Activated CD4-positive, alpha-beta memory T cell treated with anti-CD3 and anti-CD28 coated beads for 36 hours (primary cell): ENCODE measurements around the gene RERE. TPM values are rescaled to one million over a fixed set of nuclear protein-coding genes. Genes with fewer than 3 reads are reported as not detected.
A peak's percentile ranks its signal among the peaks of the same experiment; 100 is the strongest.
"Not testable (repeated sequence)": the region's sequence is repeated elsewhere in the genome, so short reads cannot be mapped to it uniquely, and the experiment has no call there.

Experiments
- CTCF ChIA-PET: fragments of 350-600 bp; sonication (Branson Sonifier 250); formaldehyde crosslinking; loops from one replicate; lab custom pipeline; 2021; ENCODE audit warnings: antibody characterized with exemption, inconsistent platforms; lab: Charles Lee
- POLR2A ChIA-PET: fragments of 350-600 bp; sonication (Branson Sonifier 250); formaldehyde crosslinking; loops from one replicate; lab custom pipeline; 2021; ENCODE audit warnings: antibody characterized with exemption; lab: Charles Lee
- DNase-seq: peaks from one replicate; pipeline ENCODE4 v3.0.0-alpha.2; 2020
- H3K27ac Mint-ChIP-seq: one replicate; pipeline ENCODE4 v1.8.0; 2021; ENCODE audit warnings: mixed read lengths
- H3K27me3 Mint-ChIP-seq: one replicate; pipeline ENCODE4 v1.8.0; 2021; ENCODE audit warnings: mixed read lengths
- H3K36me3 Mint-ChIP-seq: one replicate; pipeline ENCODE4 v1.8.0; 2021; ENCODE audit warnings: mixed read lengths
- H3K4me1 Mint-ChIP-seq: one replicate; pipeline ENCODE4 v1.8.0; 2021; ENCODE audit warnings: low read depth, mixed read lengths
- H3K4me3 Mint-ChIP-seq: one replicate; pipeline ENCODE4 v1.8.0; 2021; ENCODE audit warnings: mild to moderate bottlenecking, mixed read lengths
- H3K9me3 Mint-ChIP-seq: one replicate; pipeline ENCODE4 v1.8.0; 2021; ENCODE audit warnings: mixed read lengths
- intact Hi-C: fragments of 100-400 bp; cut with micrococcal nuclease; formaldehyde crosslinking; loops from one replicate; pipeline ENCODE4 v1.15.1; 2023
- total RNA-seq, 2 experiments: library from RNA; stranded (reverse); gene quantifications; one replicate each; pipeline ENCODE4 v1.2.3, GENCODE V29; 2021

The RERE gene
- total RNA-seq, 2 experiments from 2014 or later: 45.0 to 50.5 TPM

DNA sequence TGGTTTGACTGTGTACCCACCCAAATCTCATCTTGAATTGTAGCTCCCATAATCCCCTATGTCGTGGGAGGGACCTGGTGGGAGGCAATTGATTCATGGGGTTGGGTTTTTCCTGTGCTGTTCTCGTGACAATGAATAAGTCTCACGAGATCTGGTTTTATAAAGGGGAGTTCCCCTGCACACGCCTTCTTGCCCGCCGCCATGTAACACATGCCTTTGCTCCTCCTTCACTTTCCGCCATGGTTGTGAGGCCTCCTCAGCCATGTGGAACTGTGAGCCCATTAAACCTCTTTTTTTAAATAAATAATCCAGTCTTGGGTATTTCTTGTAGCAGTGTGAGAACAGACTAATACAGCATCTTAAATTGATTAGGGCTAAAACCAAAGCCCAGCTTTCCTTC lies 22.6 kb upstream of the RERE start:
- H3K4me1 Mint-ChIP-seq: no peaks in the 10 kb centered on the region

GRCh38 chr1:8835941-8836643 lies 18.7 kb upstream of the RERE start:
- Mint-ChIP-seq H3K4me1 (no peaks in the 10 kb centered on the region), H3K9me3 (peaks cover 8% of the 10 kb centered on the region), H3K4me3 (no peak overlapping the region), H3K36me3 (no peaks in the 10 kb centered on the region), H3K27ac (no peak overlapping the region), H3K27me3 (no peaks in the 10 kb centered on the region)
- intact Hi-C loops: no loop called here
- DNase-seq: no peak
- CTCF ChIA-PET: interaction anchor here (1.9 kb wide), 1 partner anchor 13 kb away, joined by 11 read pairs; no protein-coding TSS in a partner anchor
- POLR2A ChIA-PET: no interaction called here

More for the DNA sequence above, 22.6 kb upstream of the RERE start:
- Mint-ChIP-seq H3K4me3 (no peak overlapping the region), H3K9me3 (peaks cover 8% of the 10 kb centered on the region), H3K27me3 (no peaks in the 10 kb centered on the region), H3K27ac (no peak overlapping the region), H3K36me3 (no peaks in the 10 kb centered on the region)
- CTCF ChIA-PET: interaction anchor here (4.4 kb wide), 1 partner anchor 9 kb away, joined by 49 read pairs; no protein-coding TSS in a partner anchor
- intact Hi-C loops: no loop called here
- POLR2A ChIA-PET: interaction anchor here (1.0 kb wide), 1 partner anchor 296 kb away, joined by 3 read pairs; no protein-coding TSS in a partner anchor
- DNase-seq: no peak

DNA sequence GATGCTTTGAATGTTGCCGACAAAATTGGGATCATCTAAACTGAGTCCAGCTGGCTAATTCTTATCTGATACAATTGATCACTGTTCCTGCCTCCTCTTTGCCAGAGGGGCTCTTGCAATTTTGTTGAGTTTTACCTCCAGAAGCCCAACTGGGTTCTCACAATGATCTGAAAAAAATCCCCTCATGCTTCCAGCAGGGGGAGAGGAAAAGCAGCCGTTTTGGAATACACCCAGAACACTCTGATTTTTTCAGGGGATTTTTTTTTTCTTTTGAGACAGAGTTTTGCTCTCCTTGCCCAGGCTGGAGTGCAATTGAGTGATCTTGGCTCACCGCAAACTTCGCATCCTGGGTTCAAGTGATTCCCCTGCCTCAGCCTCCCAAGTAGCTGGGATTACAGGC lies 13.9 kb upstream of the RERE start:
- Mint-ChIP-seq H3K27ac (no peak overlapping the region), H3K4me1 (peaks cover 7% of the 10 kb centered on the region), H3K4me3 (no peak overlapping the region), H3K36me3 (no peaks in the 10 kb centered on the region), H3K27me3 (no peaks in the 10 kb centered on the region), H3K9me3 (no peaks in the 10 kb centered on the region)
- no peak for DNase-seq
- POLR2A ChIA-PET: no interaction called here
- CTCF ChIA-PET: interaction anchor here (1.1 kb wide), 1 partner anchor 17 kb away, joined by 3 read pairs; no protein-coding TSS in a partner anchor
- intact Hi-C loops: no loop called here

- intact Hi-C loops, H3K36me3 Mint-ChIP-seq, H3K4me1 Mint-ChIP-seq, H3K4me3 Mint-ChIP-seq, H3K9me3 Mint-ChIP-seq, H3K27me3 Mint-ChIP-seq, DNase-seq, POLR2A ChIA-PET, H3K27ac Mint-ChIP-seq: not testable (repeated sequence)
- CTCF ChIA-PET: interaction anchor here (1.3 kb wide), 1 partner anchor 18 kb away, joined by 5 read pairs; no protein-coding TSS in a partner anchor
Measured at GRCh38 chr1:8830732-8831131, 13.3 kb upstream of the RERE start.

- H3K4me3 Mint-ChIP-seq: no peak overlapping the region
- no peaks in the 10 kb centered on the region for H3K27me3 Mint-ChIP-seq
- intact Hi-C loops: no loop called here
- H3K36me3 Mint-ChIP-seq: no peaks in the 10 kb centered on the region
- DNase-seq: no peak
- no peak overlapping the region for H3K27ac Mint-ChIP-seq
- POLR2A ChIA-PET: no interaction called here
- H3K9me3 Mint-ChIP-seq: no peaks in the 10 kb centered on the region
- peaks cover 7% of the 10 kb centered on the region for H3K4me1 Mint-ChIP-seq
- CTCF ChIA-PET: no interaction called here
Measured at GRCh38 chr1:8825985-8826481, 8.6 kb upstream of the RERE start.

DNA sequence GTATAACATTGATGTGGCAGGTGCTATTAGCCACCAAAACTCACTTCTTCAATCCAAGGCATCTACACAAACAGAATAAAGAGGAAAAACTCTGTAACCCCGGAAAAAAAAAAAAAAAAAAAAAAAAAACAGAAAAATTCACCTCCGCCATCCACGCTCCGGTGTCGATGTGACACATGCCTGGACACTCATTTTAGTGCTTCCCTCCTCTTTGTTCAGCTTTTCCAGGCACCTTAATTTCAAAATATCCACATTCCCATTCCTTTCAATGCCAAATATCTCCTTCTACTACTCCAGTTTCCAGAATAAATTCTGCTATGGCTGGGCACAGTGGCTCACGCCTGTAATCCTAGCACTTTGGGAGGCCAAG lies 5.8 kb upstream of the RERE start:
- intact Hi-C loops: no loop called here
- no peak overlapping the region for H3K27ac Mint-ChIP-seq
- CTCF ChIA-PET: no interaction called here
- no peak for DNase-seq
- POLR2A ChIA-PET: no interaction called here
- H3K36me3 Mint-ChIP-seq: no peaks in the 10 kb centered on the region
- H3K9me3 Mint-ChIP-seq: no peaks in the 10 kb centered on the region
- H3K4me1 Mint-ChIP-seq: peaks cover 3% of the 10 kb centered on the region
- no peak overlapping the region for H3K4me3 Mint-ChIP-seq
- H3K27me3 Mint-ChIP-seq: peaks cover 4% of the 10 kb centered on the region

DNA sequence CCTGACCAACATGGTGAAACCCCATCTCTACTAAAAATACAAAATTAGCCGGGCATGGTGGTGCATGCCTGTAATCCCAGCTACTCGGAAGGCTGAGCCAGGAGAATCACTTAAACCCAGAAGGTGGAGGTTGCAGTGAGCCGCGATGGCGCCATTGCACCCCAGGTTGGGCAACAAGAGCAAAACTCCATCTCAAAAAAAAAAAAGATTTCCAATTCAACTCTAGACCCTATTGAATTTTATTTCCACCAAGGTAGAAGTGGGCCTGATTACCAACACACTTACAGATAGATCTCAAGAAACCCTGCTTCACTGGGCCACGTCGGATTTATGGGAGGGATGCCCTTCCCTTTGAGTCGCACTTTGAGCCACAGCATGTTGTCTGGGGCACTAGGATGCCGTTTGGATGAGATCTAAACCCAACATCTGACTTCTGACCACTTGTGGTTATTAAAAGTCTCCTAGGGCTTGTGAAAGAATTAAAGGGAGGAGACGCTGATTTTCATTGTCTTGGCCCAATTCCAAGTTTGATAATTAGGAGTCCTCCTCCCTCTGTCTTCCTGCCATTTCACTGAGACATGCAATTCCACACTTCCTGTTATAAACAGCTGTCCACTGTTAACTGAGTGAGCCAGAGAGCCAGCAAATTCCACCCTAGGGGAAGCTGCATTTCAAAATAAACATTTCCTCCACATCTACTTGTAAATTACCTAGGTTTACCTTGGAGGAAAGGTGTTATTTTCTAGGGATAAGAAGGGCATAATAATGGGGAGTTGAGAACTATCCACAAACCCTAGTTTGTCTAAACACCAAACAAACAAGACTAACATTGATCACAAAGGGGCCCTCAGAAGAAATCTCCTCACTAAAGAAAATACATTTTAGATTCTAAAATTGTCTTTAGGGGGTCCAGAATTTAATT lies 5.2 kb upstream of the RERE start:
- H3K4me3 Mint-ChIP-seq: no peak overlapping the region
- POLR2A ChIA-PET: no interaction called here
- intact Hi-C loops: no loop called here

DNA sequence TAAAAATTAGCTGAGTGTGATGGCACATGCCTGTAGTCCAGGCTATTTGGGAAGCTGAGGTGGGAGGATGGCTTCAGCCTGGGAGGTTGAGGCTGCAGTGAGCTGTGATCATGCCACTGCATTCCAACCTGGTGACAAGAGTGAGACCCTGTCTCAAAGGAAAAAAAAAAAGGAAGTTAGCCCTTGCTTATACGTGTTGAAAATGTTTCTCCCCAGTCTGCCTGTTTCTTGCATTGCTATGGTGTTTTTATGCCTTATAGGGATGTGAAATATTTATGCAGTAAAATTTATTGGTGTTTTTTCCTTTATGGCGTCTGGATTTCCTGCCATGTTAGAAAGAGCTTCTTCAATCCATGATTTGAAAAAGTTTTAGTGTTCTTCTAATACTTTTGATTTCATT lies 3.6 kb upstream of the RERE start:
- CTCF ChIA-PET: interaction anchor here (0.6 to 3.7 kb wide), 4 partner anchors 28 to 374 kb away, joined by 3 to 31 read pairs (median 4); no protein-coding TSS in a partner anchor
- Mint-ChIP-seq H3K27ac (no peak overlapping the region), H3K27me3 (peaks cover 4% of the 10 kb centered on the region), H3K4me3 (no peak overlapping the region), H3K4me1 (peaks cover 14% of the 10 kb centered on the region), H3K9me3 (no peaks in the 10 kb centered on the region), H3K36me3 (no peaks in the 10 kb centered on the region)
- intact Hi-C loops: no loop called here
- POLR2A ChIA-PET: no interaction called here
- no peak for DNase-seq

More for the DNA sequence above, 5.2 kb upstream of the RERE start:
- CTCF ChIA-PET: interaction anchor here (3.7 kb wide), 1 partner anchor 26 kb away, joined by 31 read pairs; no protein-coding TSS in a partner anchor
- no peak overlapping the region for H3K27ac Mint-ChIP-seq
- H3K4me1 Mint-ChIP-seq: peaks cover 6% of the 10 kb centered on the region
- no peaks in the 10 kb centered on the region for H3K36me3 Mint-ChIP-seq
- no peak for DNase-seq
- no peaks in the 10 kb centered on the region for H3K9me3 Mint-ChIP-seq
- H3K27me3 Mint-ChIP-seq: peaks cover 4% of the 10 kb centered on the region

DNA sequence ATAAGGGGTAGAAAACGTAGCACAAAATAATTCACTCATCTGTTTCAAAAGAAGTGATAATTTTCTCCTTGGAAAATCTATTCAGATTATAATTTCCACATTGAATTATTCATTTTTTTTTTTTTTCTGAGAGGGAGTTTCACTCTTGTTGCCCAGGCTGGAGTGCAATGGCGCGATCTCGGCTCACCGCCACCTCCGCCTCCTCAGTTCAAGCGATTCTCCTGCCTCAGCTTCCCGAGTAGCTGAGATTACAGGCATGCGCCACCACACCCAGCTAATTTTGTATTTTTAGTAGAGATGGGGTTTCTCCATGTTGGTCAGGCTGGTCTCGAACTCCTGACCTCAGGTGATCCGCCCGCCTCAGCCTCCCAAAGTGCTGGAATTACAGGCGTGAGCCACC lies 1.3 kb upstream of the RERE start:
- intact Hi-C loops: loop anchor here (1.0 to 5.0 kb wide), 3 partner anchors 115 to 309 kb away; partner anchors contain the start of gene GPR157
- DNase-seq, H3K27ac Mint-ChIP-seq, H3K27me3 Mint-ChIP-seq, POLR2A ChIA-PET, H3K36me3 Mint-ChIP-seq, H3K9me3 Mint-ChIP-seq: not testable (repeated sequence)
- CTCF ChIA-PET: interaction anchor here (3.7 kb wide), 1 partner anchor 30 kb away, joined by 31 read pairs; no protein-coding TSS in a partner anchor
- Mint-ChIP-seq H3K4me3 (peak overlapping the region; percentile 86), H3K4me1 (peaks cover 37% of the 10 kb centered on the region)

GRCh38 chr1:8818325-8818775 lies 910 bp upstream of the RERE start:
- intact Hi-C loops: loop anchor here (1.0 to 5.0 kb wide), 3 partner anchors 115 to 309 kb away; partner anchors contain the start of gene GPR157
- ChIA-PET POLR2A (no interaction called here), CTCF (no interaction called here)
- no peak for DNase-seq
- peaks cover 39% of the 10 kb centered on the region for H3K4me1 Mint-ChIP-seq
- no peaks in the 10 kb centered on the region for H3K9me3 Mint-ChIP-seq
- H3K36me3 Mint-ChIP-seq: no peaks in the 10 kb centered on the region
- peaks cover 4% of the 10 kb centered on the region for H3K27me3 Mint-ChIP-seq
- peak overlapping the region; percentile 83 for H3K27ac Mint-ChIP-seq
- peak overlapping the region; percentile 86 for H3K4me3 Mint-ChIP-seq

DNA sequence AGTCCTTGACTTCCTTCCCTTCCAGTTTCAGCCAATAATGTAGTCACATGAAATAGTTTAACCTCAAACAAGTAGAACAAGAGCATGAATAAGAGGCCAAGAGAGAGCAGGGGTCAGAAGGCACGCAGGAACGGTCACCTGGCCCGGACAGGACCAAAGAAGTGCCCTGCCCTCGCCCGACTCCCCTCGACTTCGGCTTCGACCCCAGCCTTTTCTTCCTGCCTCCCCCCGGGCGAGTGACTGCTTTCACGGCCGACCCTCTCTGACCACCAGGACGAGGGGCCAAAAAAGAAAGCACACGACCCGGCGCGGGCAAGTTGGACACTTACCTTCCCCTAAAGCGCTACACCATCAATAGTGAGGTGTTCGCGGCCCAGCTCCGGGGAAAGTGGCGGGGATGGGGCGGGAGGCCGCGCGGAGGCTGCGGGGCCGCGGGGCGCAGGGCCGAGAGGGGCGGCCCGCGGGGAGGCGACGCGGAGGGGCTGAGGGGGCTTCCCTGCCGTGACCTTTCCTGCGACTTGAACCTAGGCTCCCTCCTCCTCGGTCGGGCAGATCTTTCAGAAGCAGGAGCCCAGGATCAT lies 519 bp downstream of the RERE start:
- peak overlapping the region; percentile 86 for H3K4me3 Mint-ChIP-seq
- H3K36me3 Mint-ChIP-seq: no peaks in the 10 kb centered on the region
- ChIA-PET POLR2A (interaction anchor here (1.0 to 1.5 kb wide), 4 partner anchors 49 to 151 kb away, joined by 3 to 5 read pairs (median 4); no protein-coding TSS in a partner anchor), CTCF (interaction anchor here (1.0 to 3.4 kb wide), 2 partner anchors 32 to 306 kb away, joined by 3 to 18 read pairs; no protein-coding TSS in a partner anchor)
- H3K27ac Mint-ChIP-seq: peak overlapping the region; percentile 91
- intact Hi-C loops: loop anchor here (2.0 to 5.0 kb wide), 4 partner anchors 32 to 310 kb away; partner anchors contain the start of gene GPR157
- H3K4me1 Mint-ChIP-seq: peaks cover 47% of the 10 kb centered on the region
- H3K27me3 Mint-ChIP-seq: peaks cover 4% of the 10 kb centered on the region
- no peaks in the 10 kb centered on the region for H3K9me3 Mint-ChIP-seq
- DNase-seq: peak; percentile 33
